H7 (cell line): Measurements from ENCODE around the gene PHAX. TPM values are rescaled to one million over a fixed set of nuclear protein-coding genes. Genes with fewer than 3 reads are reported as not detected.
"Not testable (repeated sequence)": the region's sequence is repeated elsewhere in the genome, so short reads cannot be mapped to it uniquely, and the experiment has no call there.

ENCODE experiments used
- DNase-seq: peaks from one replicate; pipeline ENCODE4 v3.0.0; 2012
- H3K27me3 ChIP-seq: 2 replicates; pipeline ENCODE4 v1.6.0; 2011; ENCODE audit warnings: mild to moderate bottlenecking, low read length; ENCODE audit not compliant: control insufficient read depth, insufficient read depth
- H3K36me3 ChIP-seq: replicated peaks from 2 replicates; pipeline ENCODE4 v1.5.1; 2011; ENCODE audit warnings: low read length; ENCODE audit not compliant: control insufficient read depth, insufficient read depth
- H3K4me3 ChIP-seq: 2 replicates; pipeline ENCODE4 v1.5.1; 2011; ENCODE audit warnings: low read depth, mild to moderate bottlenecking, control low read depth, low read length, moderate library complexity; ENCODE audit not compliant: insufficient read depth
- total RNA-seq: library from RNA; depleted of rRNA; stranded (reverse); fragments of >200 nt; shearing (Covaris generic); gene quantifications from 2 replicates; pipeline ENCODE4 v1.2.3, GENCODE V29; 2014

Gene PHAX
- total RNA-seq, 1 experiment from 2014 or later = 26.2 TPM

DNA sequence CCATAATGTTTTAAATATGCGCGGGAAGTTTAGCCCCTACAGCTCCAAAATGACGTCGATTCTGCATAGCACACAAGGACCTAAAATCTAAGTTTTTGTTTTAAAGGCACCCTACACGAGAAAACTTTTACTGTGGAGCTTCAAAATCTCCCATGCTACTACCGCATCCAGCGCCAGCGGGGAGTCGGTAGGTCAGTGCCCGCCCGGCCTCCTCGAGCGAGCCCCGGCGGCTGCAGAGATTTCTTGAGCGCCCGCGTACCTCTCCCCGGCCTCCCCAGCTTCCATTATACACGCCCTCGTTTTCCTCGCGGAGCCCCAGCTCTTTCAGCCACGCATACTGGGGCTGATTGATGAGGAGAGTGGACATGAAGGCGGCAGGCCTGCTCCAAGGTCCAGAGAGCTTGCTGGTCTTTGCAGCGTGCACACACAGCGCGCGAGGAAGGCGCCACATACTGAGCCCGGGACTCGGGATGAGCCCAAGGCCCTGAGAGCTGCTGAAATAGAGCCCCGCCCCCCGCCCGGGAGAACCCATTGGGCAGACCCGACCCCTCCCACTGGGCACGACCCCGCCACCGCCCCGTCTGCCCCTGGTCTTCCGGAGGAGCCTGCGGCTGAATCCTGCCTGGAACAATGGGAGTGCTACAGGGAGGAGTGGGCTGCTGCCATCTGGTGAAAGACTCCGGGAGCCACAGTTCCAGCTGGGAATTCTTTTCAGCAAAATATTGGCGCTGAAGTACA lies 5.8 kb upstream of the PHAX start, which contains the start of gene ALDH7A1:
ALDH7A1 (minus strand) TSS at position 472 of the 738 bp plus-strand sequence; CDS start at position 451, 21 bp downstream.
- DNase-seq = peak; percentile 98
- Histone ChIP-seq H3K36me3 (peaks cover 16% of the 10 kb centered on the region), H3K27me3 (no peaks in the 10 kb centered on the region), H3K4me3 (peak within 1 kb of the TSS; percentile 78)

DNA sequence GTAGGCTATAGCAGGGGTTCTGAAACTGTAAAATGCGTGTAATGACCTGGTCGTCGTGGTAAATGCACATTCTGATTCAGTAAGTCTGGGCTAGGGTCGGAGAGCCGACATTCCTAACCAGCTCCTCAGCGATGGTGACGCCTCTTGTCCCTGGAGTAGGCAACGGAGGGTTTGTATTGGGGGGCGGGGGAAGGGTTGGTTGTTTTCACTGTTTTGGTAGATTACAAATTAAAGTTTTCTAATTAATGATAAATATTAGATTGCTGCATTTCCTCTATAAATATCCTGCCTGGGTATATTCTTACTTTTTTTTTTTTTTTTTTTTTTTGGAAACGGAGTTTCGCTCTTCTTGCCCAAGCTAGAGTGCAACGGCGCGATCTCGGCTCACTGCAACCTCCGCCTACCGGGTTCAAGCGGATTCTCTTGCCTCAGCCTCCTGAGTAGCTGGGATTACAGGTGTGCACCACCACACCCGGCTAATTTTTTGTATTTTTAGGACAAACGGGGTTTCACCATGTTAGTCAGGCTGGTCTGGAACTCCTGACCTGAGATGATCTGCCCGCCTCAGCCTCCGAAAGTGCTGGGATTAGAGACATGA lies 5.2 kb upstream of the PHAX start:
- peak overlapping the region; percentile 69 for H3K4me3 ChIP-seq
- H3K27me3 ChIP-seq = no peaks in the 10 kb centered on the region
- no peak for DNase-seq
- H3K36me3 ChIP-seq = peaks cover 15% of the 10 kb centered on the region

DNA sequence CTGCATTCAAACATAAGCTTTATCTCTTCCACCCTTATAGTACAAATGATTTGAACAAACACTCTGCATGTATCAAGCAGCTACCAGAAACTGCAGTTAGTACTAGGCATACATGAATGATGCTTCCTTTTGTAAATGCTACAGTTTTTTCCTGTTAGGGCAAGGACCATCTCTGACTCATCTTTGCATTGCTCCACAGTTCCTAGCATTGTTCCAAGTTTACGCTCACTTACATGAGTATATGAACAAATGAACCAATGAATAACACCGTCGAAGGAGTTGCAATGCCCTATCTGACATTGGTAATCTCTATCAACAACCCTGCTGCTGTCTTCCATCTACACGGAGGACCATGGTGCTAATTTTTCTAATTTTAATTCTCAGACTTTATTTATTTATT lies 3.6 kb upstream of the PHAX start:
- no peak for DNase-seq
- Histone ChIP-seq H3K36me3 (peaks cover 4% of the 10 kb centered on the region), H3K27me3 (no peaks in the 10 kb centered on the region), H3K4me3 (no peak overlapping the region)

DNA sequence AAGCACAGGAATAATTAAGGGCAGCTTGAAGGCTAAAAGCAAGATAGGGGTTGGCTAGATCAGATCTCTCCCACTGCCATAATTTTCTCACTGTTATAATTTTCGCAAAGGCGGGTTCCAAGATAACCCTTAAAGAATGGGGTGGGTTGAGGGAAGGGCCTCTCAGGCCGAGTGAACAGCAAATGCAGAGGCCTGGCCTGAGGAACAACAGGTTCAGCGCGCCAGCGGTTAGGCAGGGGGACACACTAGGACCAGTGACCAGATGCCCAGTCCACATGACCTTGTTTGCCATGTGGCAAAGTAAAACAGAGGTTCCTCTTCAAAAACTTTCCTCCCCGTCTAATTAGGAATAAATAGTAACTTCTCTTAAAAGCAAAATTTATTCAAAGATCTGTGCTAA lies 1.2 kb upstream of the PHAX start:
- H3K4me3 ChIP-seq = no peak overlapping the region
- peaks cover 9% of the 10 kb centered on the region for H3K36me3 ChIP-seq
- no peak for DNase-seq
- no peaks in the 10 kb centered on the region for H3K27me3 ChIP-seq

DNA sequence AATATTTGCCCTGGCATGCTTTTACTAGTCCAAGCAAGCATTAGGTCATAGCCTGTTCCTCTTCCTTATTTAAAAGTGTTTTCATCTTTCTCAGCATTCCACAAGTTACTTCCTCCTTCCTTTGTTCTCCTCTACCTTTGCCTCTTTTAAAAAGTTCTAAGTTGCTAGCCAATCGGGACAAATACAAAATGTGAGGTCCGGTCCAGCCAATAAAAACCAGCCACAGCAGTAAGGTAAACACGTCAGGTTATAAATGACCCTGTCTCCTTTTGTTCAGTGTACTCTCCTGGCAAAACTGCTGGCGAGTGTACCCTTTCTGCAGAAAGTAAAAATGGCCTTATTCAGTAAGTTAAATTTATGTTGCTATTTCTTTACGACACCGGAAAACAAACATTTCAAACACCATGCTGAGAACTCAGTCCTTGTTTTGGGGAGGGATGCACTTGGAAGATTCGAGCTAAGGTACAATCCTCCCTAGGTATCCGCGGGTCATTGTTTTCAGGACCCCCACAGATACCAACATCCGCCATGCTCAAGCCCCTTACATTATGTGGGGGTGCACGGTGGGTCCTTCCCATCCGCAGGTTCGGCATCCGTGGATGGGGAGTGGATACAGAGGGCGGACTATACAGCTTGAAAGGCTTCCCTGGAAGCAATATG lies 646 bp upstream of the PHAX start:
- H3K36me3 ChIP-seq, H3K27me3 ChIP-seq: not testable (repeated sequence)
- peak; percentile 53 for DNase-seq
- peak overlapping the region; percentile 91 for H3K4me3 ChIP-seq

DNA sequence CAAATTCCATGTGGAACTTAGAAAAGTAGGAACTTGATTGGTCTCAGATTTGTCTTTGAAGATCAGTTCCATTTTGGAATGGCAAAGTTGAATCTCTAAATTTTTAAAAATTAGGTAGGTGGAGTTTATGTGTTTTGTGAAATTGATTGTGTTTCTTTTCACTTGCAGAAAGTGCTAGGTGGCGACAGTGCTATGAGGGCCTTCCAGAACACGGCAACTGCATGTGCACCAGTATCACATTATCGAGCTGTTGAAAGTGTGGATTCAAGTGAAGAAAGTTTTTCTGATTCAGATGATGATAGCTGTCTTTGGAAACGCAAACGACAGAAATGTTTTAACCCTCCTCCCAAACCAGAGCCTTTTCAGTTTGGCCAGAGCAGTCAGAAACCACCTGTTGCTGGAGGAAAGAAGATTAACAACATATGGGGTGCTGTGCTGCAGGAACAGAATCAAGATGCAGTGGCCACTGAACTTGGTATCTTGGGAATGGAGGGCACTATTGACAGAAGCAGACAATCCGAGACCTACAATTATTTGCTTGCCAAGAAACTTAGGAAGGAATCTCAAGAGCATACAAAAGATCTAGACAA lies 2.8 kb downstream of the PHAX start:
- no peak overlapping the region for H3K4me3 ChIP-seq
- H3K36me3 ChIP-seq = peaks cover 11% of the 10 kb centered on the region
- no peak for DNase-seq
- H3K27me3 ChIP-seq = no peaks in the 10 kb centered on the region

DNA sequence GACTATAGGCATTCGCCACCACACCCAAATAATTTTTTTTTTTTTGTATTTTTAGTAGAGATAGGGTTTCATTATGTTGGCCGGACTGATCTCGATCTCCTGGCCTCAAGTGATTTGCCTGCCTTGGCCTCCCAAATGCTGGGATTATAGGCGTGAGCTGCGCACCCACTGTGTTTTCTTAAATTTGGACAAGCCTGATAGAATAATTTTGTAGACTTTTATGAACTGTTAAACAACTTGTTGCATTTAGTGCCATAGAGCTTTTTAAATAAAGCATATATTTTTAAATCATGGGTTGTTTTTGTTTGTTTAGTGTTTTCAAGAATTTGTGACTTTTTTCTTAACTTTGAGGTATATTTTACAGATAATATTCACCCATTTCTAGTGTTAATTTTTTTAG lies 4.8 kb downstream of the PHAX start:
- H3K36me3 ChIP-seq = peaks cover 12% of the 10 kb centered on the region
- no peak overlapping the region for H3K4me3 ChIP-seq

DNA sequence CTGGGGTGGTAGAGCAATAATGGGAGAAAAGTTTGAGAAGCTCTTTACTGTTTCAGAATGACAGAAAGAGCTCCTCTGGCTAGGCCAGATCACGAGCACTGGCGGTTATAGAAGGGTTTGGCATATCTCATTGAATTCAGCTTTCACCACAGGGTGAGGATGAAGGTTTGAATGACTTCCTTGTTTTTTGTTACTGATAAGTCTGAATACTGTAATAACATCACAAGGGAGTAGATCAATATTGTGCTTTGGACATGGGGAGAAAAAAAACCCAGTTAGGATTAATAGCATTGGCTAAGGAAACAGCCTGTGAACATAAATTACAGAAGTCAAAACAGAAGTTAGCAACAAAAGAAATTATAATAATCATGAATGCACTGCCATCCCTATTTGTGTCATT lies 9.4 kb downstream of the PHAX start:
- Histone ChIP-seq H3K27me3 (no peaks in the 10 kb centered on the region), H3K36me3 (peaks cover 6% of the 10 kb centered on the region), H3K4me3 (no peak overlapping the region)
- DNase-seq = no peak

More for the DNA sequence above, 4.8 kb downstream of the PHAX start:
- H3K27me3 ChIP-seq = no peaks in the 10 kb centered on the region
- no peak for DNase-seq

DNA sequence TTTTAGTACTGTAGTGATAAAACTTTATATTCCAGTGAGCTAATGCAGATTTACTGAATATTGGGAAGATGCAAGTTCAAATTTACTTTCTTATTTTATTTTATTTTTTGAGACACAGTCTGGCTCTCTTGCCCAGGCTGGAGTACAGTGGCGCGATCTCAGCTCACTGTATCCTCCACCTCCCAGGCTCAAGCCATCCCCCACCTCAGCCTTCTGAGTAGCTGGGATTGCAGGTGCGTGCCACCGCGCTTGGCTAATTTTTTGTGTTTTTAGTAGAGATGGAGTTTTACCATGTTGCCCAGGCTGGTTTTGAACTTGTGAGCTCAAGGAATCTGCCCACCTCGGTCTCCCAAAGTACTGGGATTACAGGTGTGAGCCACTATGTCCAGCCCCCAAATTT lies 9.9 kb downstream of the PHAX start:
- no peak overlapping the region for H3K4me3 ChIP-seq
- H3K27me3 ChIP-seq = no peaks in the 10 kb centered on the region
- DNase-seq = no peak
- peaks cover 6% of the 10 kb centered on the region for H3K36me3 ChIP-seq

DNA sequence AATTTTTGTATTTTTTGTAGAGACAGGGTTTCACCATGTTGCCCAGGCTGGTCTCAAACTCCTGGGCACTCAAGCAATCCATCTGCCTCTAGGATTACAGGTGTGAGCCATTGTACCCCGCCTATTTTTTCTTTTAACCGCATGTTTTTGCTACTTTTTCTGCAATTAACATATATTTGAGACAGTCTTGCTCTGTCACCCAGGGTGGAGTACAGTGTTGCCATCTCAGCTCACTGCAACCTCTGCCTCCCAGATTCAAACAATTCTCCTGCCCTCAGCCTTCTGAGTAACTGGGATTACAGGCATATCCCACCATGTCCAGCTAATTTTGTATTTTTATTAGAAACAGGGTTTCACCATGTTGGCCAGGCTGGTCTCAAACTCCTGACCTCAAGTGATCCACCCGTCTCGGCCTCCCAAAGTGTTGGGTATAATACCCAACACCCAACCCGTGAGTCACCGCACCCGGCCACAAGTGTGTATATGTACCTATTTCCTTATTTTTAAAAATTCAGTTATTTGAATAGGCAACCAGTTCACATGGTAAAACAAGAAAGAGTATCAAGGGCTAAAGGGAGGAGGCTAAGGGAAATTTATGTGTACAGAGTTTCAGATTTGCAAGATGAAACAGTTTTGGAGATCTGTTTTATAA lies 13.3 kb downstream of the PHAX start:
- Histone ChIP-seq H3K27me3 (no peaks in the 10 kb centered on the region), H3K4me3 (no peak overlapping the region), H3K36me3 (peaks cover 12% of the 10 kb centered on the region)
- no peak for DNase-seq

DNA sequence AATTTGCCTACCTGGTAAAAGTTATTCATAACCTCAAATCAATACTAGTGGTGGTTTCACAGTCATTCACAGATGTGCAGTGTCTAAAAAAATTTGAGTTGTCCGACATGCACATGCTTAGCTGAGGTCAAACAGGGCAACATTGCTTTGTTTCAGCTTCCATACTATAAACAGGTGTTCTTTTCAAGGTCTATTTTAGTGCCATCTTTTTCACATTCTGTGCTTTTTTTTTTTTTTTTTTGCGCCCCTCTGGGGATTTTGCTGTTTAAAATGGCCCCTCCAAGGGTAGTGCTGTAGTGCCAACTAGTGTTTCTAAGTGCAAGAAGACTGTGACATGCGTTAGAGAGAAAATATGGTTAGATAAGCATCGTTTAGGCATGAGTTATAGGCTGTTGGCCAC lies 14.5 kb downstream of the PHAX start:
- Histone ChIP-seq H3K27me3 (no peaks in the 10 kb centered on the region), H3K4me3 (no peak overlapping the region), H3K36me3 (peaks cover 11% of the 10 kb centered on the region)
- no peak for DNase-seq

DNA sequence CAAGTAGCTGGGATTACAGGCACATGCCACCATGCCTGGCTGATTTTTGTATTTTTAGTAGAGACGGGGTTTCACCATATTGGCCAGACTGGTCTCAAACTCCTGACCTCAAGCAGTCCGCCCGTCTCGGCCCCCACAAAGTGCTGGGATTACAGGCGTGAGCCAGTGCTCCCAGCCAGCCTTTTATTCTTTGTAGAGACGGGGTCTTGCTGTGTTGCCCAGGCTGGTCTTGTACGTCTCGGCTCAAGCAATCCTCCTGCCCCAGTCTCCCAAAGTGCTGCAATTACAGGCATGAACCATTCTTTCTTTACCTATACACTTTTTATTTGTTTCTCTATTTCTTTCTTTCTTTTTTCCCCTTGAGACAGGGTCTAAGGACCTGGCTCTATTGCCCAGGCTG lies 16.9 kb downstream of the PHAX start:
- H3K27me3 ChIP-seq, DNase-seq, H3K4me3 ChIP-seq: not testable (repeated sequence)
- peaks cover 12% of the 10 kb centered on the region for H3K36me3 ChIP-seq

DNA sequence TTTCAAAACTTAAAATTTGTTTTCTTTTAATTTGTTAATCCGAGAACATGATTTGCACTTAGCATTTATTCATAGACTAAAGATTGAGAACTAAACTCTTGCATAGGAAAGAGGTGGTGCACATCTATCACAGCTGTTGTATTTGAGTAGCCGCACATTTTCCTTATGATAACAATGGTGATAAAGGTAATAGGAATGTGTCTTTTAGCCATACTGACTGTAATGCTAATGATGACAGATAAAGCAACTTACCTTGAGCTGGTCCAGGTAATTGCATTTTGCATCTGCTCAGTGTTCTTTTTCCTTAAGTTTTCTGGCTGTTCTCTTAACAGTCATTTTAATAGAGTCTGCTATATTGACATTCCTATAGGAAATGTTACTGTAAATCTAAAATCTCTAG lies 19.0 kb downstream of the PHAX start:
- Histone ChIP-seq H3K4me3 (no peak overlapping the region), H3K36me3 (peaks cover 12% of the 10 kb centered on the region), H3K27me3 (no peaks in the 10 kb centered on the region)
- no peak for DNase-seq

DNA sequence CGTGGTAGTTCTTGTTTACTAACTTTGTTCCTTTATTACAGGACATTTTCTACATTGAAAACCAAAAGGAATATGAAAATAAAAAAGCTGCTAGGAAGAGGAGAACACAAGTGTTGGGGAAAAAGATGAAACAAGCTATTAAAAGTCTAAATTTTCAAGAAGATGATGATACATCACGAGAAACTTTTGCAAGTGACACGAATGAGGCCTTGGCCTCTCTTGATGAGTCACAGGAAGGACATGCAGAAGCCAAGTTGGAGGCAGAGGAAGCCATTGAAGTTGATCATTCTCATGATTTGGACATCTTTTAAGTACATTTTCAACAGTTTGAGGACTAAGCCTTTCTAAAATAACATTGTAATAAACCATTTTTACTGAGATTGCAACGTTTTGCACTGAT lies 23.8 kb downstream of the PHAX start:
- H3K4me3 ChIP-seq = no peak overlapping the region
- H3K27me3 ChIP-seq = no peaks in the 10 kb centered on the region
- H3K36me3 ChIP-seq = peaks cover 7% of the 10 kb centered on the region
- no peak for DNase-seq
